GM19395 (cell line): ENCODE data around the gene PABPC4L.
"Not testable (repeated sequence)": the region's sequence is repeated elsewhere in the genome, so short reads cannot be mapped to it uniquely, and the experiment has no call there.

ENCODE experiments used
- ATAC-seq: cut with Tn5 transposase; IDR thresholded peaks from one replicate; pipeline ENCODE4 v1.9.1; 2021; ENCODE audit warnings: mild to moderate bottlenecking, moderate library complexity; ENCODE audit not compliant: unreplicated experiment

The PABPC4L gene

DNA sequence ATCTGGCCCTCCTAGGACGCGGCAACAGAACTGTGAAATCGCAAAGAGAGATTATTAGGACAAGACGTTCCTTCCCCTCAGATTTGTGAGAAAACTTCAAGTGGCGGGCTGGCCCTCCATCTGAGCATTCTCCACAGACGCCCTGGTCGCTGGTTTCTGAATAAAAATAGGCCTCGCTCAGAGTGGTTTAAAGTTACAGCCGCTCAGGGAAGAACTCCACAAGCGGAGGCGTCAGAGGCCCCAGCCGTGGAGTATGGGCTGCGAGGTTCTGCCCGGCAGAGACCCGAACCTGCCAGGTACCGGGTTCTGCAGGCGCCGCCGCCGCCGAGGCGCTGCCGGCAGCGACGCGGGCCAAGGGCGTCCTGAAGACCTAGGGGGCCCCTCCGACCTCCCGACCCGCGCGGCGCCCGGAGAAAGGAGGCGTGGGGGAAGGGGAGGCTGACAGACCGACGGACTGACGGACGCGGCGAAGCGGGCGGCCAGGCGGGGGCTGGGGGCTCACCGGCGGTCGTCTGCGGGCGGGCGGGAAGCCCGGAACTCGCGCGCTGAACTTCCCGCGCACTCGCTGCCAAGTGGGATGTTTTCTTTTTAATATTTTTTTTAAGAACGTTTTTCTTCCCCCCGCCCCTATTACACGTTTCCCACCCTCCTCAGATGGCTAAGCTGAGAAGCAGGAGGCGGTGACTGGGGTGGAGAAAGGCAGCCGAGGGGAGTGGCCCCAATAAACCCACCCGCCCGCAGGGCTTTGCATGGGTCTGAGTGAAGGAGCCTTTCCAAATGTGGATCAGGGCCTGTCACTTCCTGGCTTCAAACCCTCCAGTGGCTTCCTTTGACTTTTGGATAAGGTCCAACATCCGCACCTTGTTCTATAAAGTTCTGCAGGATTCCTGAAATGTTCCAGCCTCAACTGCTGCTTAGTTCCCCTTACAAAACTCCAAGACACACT, at the start of gene PABPC4L:
PABPC4L (minus strand) TSS at position 574 of the 946 bp plus-strand sequence. CDS start 770 bp downstream, outside the sequence.
- no peak for ATAC-seq

DNA sequence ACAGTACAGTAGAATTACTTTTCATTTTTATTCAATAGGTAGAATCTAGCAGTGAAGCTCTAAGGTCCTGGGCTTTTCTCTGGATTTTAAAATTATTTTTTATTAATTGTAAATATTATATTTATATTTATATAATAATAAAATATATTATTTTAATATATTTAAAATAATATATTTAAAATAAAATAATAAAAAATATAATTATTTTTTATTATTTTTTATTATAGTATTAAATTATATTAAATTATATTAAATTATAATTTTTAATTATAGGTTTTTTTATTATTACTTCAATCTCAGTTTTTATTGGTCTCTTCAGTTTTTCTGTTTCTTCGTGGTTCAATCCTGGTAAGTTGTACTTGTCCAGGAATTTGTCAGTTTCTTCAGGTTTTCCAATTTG, 49.7 kb upstream of the PABPC4L start:
- no peak for ATAC-seq

DNA sequence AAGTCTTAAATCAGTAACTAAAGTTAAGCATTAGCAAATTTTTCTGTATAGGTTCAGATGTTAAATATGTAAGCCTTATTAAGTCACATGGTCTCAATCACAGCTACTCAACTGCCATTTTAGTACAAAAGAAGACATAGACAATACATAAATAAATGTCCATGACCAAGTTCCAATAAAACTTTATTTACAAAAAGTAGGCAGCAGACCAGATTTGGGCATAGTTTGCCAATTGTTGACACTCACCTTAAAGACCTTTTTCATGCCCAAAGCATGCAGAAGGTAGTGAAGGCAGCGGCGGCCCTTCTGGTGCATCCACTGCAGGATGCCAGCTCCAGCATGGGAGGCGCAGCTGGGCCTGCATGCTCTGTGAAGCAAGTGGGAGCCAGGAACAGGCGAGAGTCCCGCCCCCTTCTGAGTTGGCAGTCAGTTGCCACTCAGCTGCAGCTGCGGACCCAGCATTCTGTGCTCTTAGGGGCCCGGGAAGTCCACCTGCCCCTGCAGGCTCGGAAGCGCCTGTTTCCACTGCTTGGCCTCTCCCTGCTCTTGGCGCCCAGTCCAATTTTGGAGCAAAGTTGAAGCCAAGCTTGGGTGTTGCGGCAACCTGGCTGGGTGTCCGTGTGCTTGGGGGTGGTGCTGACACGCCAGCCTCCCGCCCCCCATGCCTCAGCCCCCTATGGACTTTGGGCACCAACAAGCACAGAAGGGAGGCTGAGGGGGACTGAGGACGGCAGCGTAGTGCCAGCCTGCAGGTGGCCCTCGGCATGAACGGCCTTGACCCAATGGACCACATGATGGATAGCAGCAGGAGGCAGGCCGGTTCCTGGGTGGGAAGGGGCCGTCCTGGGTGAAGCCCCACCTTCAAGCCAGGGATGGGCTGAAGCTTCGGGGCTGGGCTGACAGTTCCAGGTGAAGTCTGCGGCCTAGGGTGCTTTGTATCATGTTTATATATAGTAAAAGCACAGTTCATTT, 42.4 kb upstream of the PABPC4L start:
- no peak for ATAC-seq

DNA sequence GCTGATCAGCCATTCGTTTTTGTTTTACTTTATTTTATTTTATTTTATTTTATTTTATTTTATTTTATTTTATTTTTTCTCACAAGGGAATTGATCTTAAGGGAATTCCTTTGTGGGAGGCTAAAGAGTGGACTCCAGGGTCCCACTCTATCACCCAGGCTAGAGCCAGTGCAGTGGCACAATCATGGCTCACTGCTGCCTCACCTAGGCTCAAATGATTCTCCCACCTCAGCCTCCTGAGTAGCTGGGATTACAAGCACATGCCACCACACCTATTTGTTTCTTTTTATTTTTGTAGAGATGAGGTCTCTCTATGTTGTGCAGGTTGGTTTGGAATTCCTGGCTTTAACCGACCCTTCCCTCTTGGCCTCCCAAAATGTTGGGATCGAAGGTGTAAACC, 17.5 kb upstream of the PABPC4L start:
- ATAC-seq, result no peak

DNA sequence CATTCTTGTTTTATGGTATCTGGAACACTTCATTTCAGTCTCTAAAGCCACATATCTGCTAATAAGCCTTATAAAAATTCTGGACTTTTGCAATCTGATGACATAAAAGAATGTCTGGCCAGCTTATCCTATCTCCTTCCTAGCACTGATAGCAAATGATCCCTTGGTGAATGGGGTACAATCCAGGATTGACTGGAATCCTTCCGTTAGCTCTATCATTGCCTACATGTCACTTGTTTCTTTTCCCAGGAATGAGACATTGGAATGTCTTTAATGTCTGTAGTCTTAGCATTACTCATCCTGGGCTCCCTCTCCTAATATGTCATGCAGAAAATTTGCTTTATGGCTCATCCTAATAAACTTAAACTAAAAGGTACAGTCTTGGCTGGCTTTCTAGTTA, 14.8 kb upstream of the PABPC4L start:
- ATAC-seq, result no peak

DNA sequence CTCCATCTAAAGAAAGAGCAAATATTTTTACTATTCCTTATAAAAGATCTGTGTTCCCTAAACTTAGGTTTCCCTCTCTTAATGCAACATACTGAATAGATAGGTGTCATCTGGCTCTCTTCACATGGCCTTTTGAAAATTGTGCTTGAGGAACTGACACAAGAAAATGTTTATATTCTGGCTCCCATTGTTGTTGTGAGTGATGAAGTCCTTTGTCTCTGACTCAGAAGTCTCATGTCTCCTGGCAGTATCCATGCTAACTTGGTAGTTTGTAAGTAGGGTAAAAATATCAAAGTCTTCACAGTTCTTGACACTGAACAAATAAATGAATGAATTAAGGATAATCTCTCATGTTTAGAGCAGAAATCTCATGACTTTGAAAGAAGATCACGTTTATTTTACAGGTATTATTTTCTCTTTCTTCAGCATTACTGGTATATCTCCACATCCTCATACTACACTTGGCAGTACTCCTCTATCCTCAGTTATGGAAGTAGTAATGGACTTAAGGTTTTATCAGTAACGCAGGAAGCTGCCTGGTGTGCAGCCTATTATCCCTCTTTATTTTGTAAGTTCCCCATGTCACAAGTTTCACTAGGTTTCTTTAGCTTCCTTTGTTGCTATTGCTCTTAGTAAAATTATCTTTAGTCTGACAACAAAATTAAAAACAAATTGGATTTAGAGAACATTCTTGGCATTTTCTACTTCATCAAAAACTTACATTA, 14.2 kb upstream of the PABPC4L start:
- ATAC-seq, result no peak

DNA sequence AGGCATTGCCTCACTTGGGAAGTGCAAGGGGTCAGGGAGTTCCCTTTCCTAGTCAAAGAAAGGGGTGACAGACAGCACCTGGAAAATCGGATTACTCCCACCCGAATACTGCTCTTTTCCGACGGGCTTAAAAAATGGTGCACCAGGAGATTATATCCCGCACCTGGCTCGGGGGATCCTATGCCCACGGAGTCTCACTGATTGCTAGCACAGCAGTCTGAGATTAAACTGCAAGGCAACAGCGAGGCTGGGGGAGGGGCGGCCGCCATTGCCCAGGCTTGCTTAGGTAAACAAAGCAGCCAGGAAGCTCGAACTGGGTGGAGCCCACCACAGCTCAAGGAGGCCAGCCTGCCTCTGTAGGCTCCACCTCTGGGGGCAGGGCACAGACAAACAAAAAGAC, 6.4 kb upstream of the PABPC4L start:
- not testable (repeated sequence) for ATAC-seq

DNA sequence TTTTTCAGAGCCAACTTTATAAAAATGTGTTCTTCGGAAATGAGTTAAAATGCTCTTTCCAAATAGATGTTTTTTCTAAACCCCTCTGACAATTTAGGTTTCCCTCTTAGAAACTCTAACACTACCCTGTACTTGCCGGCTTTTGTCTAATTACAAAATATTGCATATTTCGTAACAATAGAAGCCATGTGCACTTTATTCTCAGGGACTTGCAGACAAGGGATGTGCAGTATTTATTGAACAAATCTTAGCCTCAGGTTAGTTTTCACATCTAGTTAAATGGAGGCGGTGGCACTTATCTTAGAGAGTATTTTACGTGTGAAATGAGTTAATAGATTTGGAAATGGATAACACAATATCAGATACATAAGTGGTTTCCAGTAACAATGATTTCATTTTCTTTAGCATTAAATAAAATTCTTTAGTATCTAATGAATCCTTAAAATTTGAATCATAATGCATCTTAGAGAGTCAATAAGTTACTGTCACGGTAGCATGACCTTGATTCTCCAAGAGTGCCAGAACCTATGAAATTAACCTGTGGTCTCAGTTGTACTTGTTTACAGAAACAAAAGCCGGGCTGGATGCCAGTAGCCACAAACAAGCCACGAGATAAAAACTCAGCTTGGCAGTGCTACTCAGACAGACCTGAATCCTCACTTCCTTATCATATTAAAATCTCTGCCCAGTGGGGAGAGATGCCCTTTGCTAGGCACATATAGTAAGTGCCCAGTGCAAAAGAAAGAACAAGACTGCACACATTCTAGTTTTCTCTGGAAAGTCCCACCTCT, 772 bp upstream of the PABPC4L start:
- ATAC-seq, result no peak

DNA sequence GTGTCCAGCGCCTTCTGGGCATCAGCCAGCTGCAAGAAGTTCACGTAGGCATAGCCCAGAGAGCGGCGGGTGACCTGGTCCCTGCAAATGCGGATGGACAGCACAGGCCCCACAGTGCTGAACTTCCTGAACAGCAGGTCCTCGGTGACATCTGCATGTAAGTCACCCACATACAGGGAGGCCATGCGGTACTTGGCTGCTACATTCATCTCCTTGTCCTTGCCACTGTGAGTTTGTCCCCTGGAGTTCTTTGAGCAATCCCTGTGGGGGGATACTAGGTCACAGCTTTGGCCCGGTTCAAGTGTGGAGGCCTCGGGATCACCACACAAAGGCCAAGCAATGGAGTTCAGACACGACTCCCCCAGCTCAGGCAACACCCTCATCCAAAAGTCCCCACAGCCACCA, 776 bp downstream of the PABPC4L start:
- ATAC-seq, result no peak

DNA sequence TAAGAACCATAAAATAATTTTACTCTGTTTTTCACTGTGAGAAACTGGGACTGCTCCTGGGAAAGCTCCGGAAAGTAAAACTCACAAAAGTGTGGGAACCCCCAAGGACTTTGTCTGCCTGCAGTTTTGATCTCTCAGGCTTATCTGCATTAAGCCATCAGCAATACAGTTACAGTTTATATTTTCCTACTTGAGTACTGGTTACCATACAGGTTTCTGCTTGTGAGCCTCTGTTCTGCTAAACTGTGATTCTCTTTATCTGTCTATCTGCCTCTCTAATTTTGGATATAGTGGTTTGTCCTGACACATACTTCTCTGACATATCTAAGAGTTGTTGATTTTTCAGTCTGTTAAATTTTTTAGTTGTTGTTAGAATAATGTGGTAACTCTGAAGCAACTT, 11.6 kb downstream of the PABPC4L start:
- no peak for ATAC-seq

DNA sequence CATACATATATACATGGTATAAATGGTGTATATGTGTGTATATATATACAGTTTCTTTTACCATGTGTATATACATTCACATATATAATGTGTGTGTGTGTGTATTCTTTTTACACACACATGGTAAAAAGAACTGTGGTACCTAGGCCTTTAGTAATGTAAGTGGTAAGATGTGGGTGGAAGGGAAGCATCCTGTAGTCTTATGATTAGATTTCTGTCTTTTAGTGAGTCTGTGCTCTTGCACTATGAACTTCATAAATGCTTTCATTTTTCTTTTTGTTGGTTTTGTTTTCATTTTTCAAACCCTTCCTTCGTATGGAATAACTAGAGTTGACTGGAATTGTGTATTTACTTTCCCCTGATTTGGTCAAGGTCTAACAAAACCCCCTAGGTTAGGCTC, 12.1 kb downstream of the PABPC4L start:
- no peak for ATAC-seq

DNA sequence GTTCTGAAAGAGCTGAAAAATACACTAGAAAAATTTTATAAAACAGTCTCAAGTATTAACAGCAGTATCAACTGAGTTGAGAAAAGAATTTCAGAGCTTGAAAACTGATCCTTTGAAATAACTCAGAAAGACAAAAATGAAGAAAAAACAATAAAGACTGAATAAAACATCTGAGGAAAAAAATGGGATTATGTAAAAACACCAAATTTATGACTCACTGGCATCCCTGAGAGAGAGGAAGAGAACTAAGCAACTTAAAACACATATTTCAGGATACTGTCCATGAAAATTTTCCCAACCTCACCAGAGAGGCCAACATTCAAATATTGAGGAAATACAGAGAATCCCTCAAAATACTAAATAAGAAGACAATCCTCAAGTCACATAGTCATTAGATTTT, 22.9 kb downstream of the PABPC4L start:
- ATAC-seq, result no peak

DNA sequence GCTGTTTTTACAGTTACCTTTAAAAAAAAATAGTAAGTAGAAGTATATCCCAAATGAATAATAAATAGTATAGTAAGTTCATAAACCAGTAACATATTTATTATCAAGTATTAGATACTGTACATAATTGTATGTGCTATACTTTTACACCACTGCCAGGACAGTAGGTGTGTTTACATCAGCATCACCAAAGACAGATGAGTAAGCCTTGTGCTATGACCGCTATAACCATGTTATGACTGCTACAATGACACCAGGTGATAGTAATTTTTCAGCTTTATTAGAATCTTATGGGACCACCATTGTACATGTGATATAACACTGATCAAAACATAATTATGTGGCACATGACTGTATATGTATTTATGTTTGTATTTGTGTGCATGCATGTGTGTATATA, 27.3 kb downstream of the PABPC4L start:
- ATAC-seq, result no peak

DNA sequence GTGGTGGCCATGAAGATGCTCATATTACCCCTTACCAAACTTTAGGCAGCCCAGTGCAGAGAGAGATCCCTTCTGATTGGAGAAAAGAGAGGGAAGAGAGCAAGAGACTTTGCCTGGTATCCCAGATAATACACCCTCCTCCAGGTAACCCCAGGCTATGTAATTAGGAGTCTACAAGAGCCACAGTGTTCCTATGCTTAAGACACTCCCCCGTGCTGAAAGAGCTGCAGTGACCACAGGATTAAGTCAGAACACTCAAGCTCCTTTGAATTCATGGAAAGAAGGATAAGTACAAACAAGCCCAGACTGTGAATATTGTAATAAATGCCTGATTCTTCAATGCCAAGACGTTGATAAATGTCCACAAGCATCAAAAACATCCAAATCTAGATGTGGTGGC, 41.4 kb downstream of the PABPC4L start:
- ATAC-seq, result no peak

DNA sequence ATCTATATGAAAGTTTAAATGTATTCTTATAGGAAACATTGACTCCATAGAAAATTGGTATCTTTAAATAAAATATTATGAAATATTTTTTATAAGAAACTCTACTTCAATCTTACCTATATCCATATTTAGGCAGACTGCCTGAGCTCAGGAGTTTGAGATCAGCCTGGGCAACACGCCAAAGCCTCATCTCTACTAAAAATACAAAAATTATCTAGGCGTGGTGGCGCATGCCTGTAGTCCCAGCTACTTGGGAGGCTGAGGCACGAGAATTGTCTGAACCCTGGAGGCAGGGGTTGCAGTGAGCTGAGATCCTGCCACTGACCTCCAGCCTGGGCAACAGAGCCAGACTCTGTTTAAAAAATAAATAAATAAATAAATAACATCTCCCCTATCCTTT, 47.5 kb downstream of the PABPC4L start:
- ATAC-seq, result no peak

DNA sequence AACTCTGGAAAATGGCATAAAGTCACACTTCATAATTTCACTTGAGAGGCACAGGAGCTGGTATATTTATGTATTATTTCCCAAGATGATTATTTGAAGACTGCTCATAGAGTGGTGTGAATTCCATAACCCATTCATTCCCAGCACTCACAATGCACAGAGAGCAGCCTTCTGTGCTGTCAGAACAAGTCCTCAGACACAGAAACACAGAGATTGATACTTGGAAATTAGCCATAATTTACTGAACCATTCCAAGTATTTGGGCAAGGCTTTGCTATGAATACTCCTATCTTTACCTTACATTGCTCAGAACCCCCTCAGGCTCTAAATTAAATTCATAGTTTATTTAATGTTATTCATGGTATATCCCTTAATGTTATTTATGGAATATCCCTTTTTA, 53.6 kb downstream of the PABPC4L start:
- ATAC-seq, result no peak
